ENCODE data around the gene POLDIP2. TPM values are rescaled to one million over a fixed set of nuclear protein-coding genes. Genes with fewer than 3 reads are reported as not detected.

POLDIP2 gene
- total and polyA plus RNA-seq, 9 of the 15 experiments (the other 6 are each of a cell fraction or from before 2014, with no cell fraction given) = 22.0 to 137 (median 104) TPM

- TF ChIP-seq RAD51 (IDR thresholded peaks at IDR 0.05; ENCODE audit: borderline replicate concordance, low read depth) = peak; percentile 92
- TF ChIP-seq CBFA2T2 (conservative IDR thresholded peaks at IDR 0.05) = peak; percentile 62
- TF ChIP-seq ZNF75A (CRISPR knock-in tag; IDR thresholded peaks at IDR 0.05) = no peak
- peak in 1 of 2 experiments; percentile 56; a peak in 1 of 4 replicates for TF ChIP-seq RCOR1 (IDR thresholded peaks at IDR 0.05; ENCODE audit: borderline replicate concordance in 1 of 2, low read depth in 2 of 2, low read length in 2 of 2)
- TF ChIP-seq NRF1 (conservative IDR thresholded peaks at IDR 0.05 in 1 of 2, IDR thresholded peaks at IDR 0.05 in 1 of 2) = peak; percentile 82 to 84
- peak; percentile 73 for TF ChIP-seq CTBP1 (IDR thresholded peaks at IDR 0.05; ENCODE audit: borderline replicate concordance)
- TF ChIP-seq USF2 (CRISPR knock-in tag; IDR thresholded peaks at IDR 0.05) = peak; percentile 97
- TF ChIP-seq HNRNPLL (IDR thresholded peaks at IDR 0.05; ENCODE audit: low read depth, low read length, poor library complexity, severe bottlenecking) = peak; percentile 21
- TF ChIP-seq USF1 (CRISPR knock-in tag; IDR thresholded peaks at IDR 0.05) = peak; percentile 95
- TF ChIP-seq THRB (CRISPR knock-in tag; conservative IDR thresholded peaks at IDR 0.05) = 0 out of 2 replicates have a peak, but pooled peaks have one; percentile 5
- TF ChIP-seq VEZF1 (CRISPR knock-in tag; IDR thresholded peaks at IDR 0.05) = peak; percentile 67
- TF ChIP-seq KAT2B (IDR thresholded peaks at IDR 0.05; ENCODE audit: low read depth, low read length) = no peak
- peak; percentile 42 for TF ChIP-seq CXXC5 (CRISPR knock-in tag; IDR thresholded peaks at IDR 0.05)
- peak; percentile 59 for TF ChIP-seq TFE3 (CRISPR knock-in tag; IDR thresholded peaks at IDR 0.05)
- no peak for TF ChIP-seq FOXA3 (CRISPR knock-in tag; conservative IDR thresholded peaks at IDR 0.05 in 1 of 2, IDR thresholded peaks at IDR 0.05 in 1 of 2)
These were observed 14.2 kb upstream of the POLDIP2 start, which contains the start of gene SARM1 (continued) for GRCh38 chr17:28371245-28372202.

All from K562 (cell line).